K562 (cell line): ENCODE data around the gene PRIM1. TPM values are rescaled to one million over a fixed set of nuclear protein-coding genes. Genes with fewer than 3 reads are reported as not detected.

ENCODE experiments used
- ARID1B ChIP-seq: fragments of 450-650 bp; IDR thresholded peaks from 2 replicates; pipeline ENCODE4 v1.6.1; 2016; ENCODE audit warnings: antibody characterized with exemption, mild to moderate bottlenecking, inconsistent platforms
- ATF3 ChIP-seq, 2 experiments: fragments of 450-650 bp in 1 of 2; sonication (generic) in 1 of 2; formaldehyde crosslinking in 1 of 2; IDR thresholded peaks in 1 of 2; conservative IDR thresholded peaks in 1 of 2; 2 replicates each; pipeline versions ENCODE4 v1.6.1 to v1.8.1; 2016 to 2023; ENCODE audit warnings: mild to moderate bottlenecking in 2 of 2, moderate library complexity in 2 of 2, inconsistent platforms in 1 of 2, missing genetic modification reagents in 1 of 2
- BRD9 ChIP-seq: fragments of 450-650 bp; IDR thresholded peaks from 2 replicates; pipeline ENCODE4 v1.6.1; 2018; ENCODE audit warnings: low read depth; ENCODE audit not compliant: partially characterized antibody
- E2F1 ChIP-seq: sonication (generic); formaldehyde crosslinking; IDR thresholded peaks from 2 replicates; pipeline ENCODE4 v1.8.1; 2023; ENCODE audit warnings: mild to moderate bottlenecking, missing genetic modification reagents, moderate library complexity
- E2F6 ChIP-seq, 2 experiments: IDR thresholded peaks; 2 replicates each; pipeline ENCODE4 v1.6.1; 2011; ENCODE audit warnings: borderline replicate concordance in 1 of 2, control low read depth in 1 of 2, low read depth in 1 of 2, low read length in 1 of 2, mild to moderate bottlenecking in 1 of 2, mixed read lengths in 1 of 2, moderate library complexity in 1 of 2; ENCODE audit not compliant: insufficient read depth in 1 of 2, insufficient read length in 1 of 2, poor library complexity in 1 of 2, severe bottlenecking in 1 of 2; ENCODE audit errors: extremely low read depth in 1 of 2
- FOXJ3 ChIP-seq: sonication (generic); formaldehyde crosslinking; IDR thresholded peaks from 2 replicates; pipeline ENCODE4 v1.4.0; 2020; ENCODE audit warnings: mild to moderate bottlenecking, missing genetic modification reagents
- FOXM1 ChIP-seq, 2 experiments: fragments of 450-650 bp in 1 of 2; sonication (generic) in 1 of 2; formaldehyde crosslinking in 1 of 2; IDR thresholded peaks; 2 replicates each; pipeline versions ENCODE4 v1.6.1 to v1.9.0; 2017 to 2022; ENCODE audit warnings: low read depth in 2 of 2, mild to moderate bottlenecking in 2 of 2, missing genetic modification reagents in 1 of 2, moderate library complexity in 1 of 2
- HMG20B ChIP-seq: fragments of 250-450 bp; sonication (Bioruptor Pico); IDR thresholded peaks from 2 replicates; pipeline ENCODE4 v1.5.0; 2021; ENCODE audit warnings: mild to moderate bottlenecking
- ILK ChIP-seq: fragments of 450-650 bp; IDR thresholded peaks from 2 replicates; pipeline ENCODE4 v1.6.1; 2016; ENCODE audit warnings: missing genetic modification characterization, low read depth, mild to moderate bottlenecking, missing compliant biosample characterization, moderate library complexity, borderline replicate concordance
- KDM1A ChIP-seq, 2 experiments: fragments of 450-650 bp; IDR thresholded peaks; 2 replicates each; pipeline ENCODE4 v1.6.1; 2016; ENCODE audit warnings: mild to moderate bottlenecking in 2 of 2
- MTF1 ChIP-seq: fragments of 250-450 bp; sonication (Bioruptor Pico); IDR thresholded peaks from 2 replicates; pipeline ENCODE4 v1.9.0; 2021; ENCODE audit warnings: moderate library complexity, mild to moderate bottlenecking, inconsistent platforms, borderline replicate concordance
- NCOA1 ChIP-seq: fragments of 450-650 bp; IDR thresholded peaks from 2 replicates; pipeline ENCODE4 v1.6.1; 2016; ENCODE audit warnings: low read depth
- NFE2 ChIP-seq: IDR thresholded peaks from 2 replicates; pipeline ENCODE4 v1.6.1; 2014; ENCODE audit warnings: antibody characterized with exemption, low read depth
- SLC30A9 ChIP-seq: fragments of 250-450 bp; sonication (Bioruptor Pico); IDR thresholded peaks from 2 replicates; pipeline ENCODE4 v1.8.0; 2022; ENCODE audit warnings: mild to moderate bottlenecking, moderate library complexity
- SREBF2 ChIP-seq: sonication (generic); formaldehyde crosslinking; IDR thresholded peaks from 2 replicates; pipeline ENCODE4 v1.4.0; 2020; ENCODE audit warnings: mild to moderate bottlenecking, missing genetic modification reagents
- TBL1XR1 ChIP-seq, 2 experiments: IDR thresholded peaks; 2 replicates each; pipeline ENCODE4 v1.6.1; 2012; ENCODE audit warnings: improper control_type of control experiment in 2 of 2, low read length in 2 of 2, mild to moderate bottlenecking in 1 of 2
- polyA plus RNA-seq, 8 experiments: library from polyadenylated mRNA; depleted of rRNA in 4 of 8; stranded (reverse) in 5 of 8; unstranded in 3 of 8; fragments of >200 nt; fragmentation: Nextera tagmentation in 2 of 8; fragmentation: Illumina TruSeq in 1 of 8; extraction: Ambion mirVana in 2 of 8; extraction: Trizol in 1 of 8; gene quantifications; 2 replicates each; pipeline versions ENCODE4 v1.2.1 to v1.2.3, GENCODE V29; 2011 to 2014; ENCODE audit warnings: inconsistent platforms in 1 of 8, missing spikeins in 1 of 8
- total RNA-seq, 7 experiments: library from RNA; depleted of rRNA in 6 of 7; stranded (reverse); fragments of >200 nt in 6 of 7; fragmentation: Illumina TruSeq in 2 of 7; extraction: Trizol in 2 of 7; gene quantifications; 2 replicates each; pipeline versions ENCODE4 v1.2.1 to v1.2.3, GENCODE V29; 2011 to 2021; ENCODE audit warnings: low replicate concordance in 1 of 7
- TF ChIP-seq, protein P1 (sequence below): fragments of 450-650 bp; IDR thresholded peaks from 2 replicates; pipeline ENCODE4 v1.6.1; 2016
- TF ChIP-seq, protein P2 (sequence below), 2 experiments: fragments of 450-650 bp; IDR thresholded peaks; 2 replicates each; pipeline ENCODE4 v1.6.1; 2018; ENCODE audit warnings: mild to moderate bottlenecking in 2 of 2, low read depth in 1 of 2; ENCODE audit not compliant: partially characterized antibody in 2 of 2

Gene PRIM1
- total and polyA plus RNA-seq, 9 of the 15 experiments (the other 6 are each of a cell fraction or from before 2014, with no cell fraction given) = 67.2 to 179 (median 140) TPM

- no peak for TF ChIP-seq E2F1
- peak; percentile 24; the same call in 1 of the 2 replicates for TF ChIP-seq NFE2
- no peak for TF ChIP-seq KDM1A (IDR thresholded peaks at IDR 0.05)
- TF ChIP-seq, protein P1, sequence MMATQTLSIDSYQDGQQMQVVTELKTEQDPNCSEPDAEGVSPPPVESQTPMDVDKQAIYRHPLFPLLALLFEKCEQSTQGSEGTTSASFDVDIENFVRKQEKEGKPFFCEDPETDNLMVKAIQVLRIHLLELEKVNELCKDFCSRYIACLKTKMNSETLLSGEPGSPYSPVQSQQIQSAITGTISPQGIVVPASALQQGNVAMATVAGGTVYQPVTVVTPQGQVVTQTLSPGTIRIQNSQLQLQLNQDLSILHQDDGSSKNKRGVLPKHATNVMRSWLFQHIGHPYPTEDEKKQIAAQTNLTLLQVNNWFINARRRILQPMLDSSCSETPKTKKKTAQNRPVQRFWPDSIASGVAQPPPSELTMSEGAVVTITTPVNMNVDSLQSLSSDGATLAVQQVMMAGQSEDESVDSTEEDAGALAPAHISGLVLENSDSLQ = peak; percentile 69
- no peak for TF ChIP-seq ILK (tag)
- no peak for TF ChIP-seq FOXM1 (IDR thresholded peaks at IDR 0.05; ENCODE audit: low read depth)
- TF ChIP-seq FOXM1 (CRISPR knock-in tag; IDR thresholded peaks at IDR 0.05; ENCODE audit: low read depth) = no peak
- TF ChIP-seq MTF1 = no peak
- TF ChIP-seq SLC30A9 = no peak
- no peak for TF ChIP-seq NCOA1
- TF ChIP-seq FOXJ3 (CRISPR knock-in tag) = no peak
- no peak for TF ChIP-seq E2F6 (IDR thresholded peaks at IDR 0.05; ENCODE audit: borderline replicate concordance in 1 of 2, extremely low read depth in 1 of 2, insufficient read depth in 1 of 2, insufficient read length in 1 of 2, low read depth in 1 of 2, low read length in 1 of 2, poor library complexity in 1 of 2, severe bottlenecking in 1 of 2)
- peak; percentile 18; the same call in 1 of the 2 replicates for TF ChIP-seq ARID1B
- TF ChIP-seq, protein P2, sequence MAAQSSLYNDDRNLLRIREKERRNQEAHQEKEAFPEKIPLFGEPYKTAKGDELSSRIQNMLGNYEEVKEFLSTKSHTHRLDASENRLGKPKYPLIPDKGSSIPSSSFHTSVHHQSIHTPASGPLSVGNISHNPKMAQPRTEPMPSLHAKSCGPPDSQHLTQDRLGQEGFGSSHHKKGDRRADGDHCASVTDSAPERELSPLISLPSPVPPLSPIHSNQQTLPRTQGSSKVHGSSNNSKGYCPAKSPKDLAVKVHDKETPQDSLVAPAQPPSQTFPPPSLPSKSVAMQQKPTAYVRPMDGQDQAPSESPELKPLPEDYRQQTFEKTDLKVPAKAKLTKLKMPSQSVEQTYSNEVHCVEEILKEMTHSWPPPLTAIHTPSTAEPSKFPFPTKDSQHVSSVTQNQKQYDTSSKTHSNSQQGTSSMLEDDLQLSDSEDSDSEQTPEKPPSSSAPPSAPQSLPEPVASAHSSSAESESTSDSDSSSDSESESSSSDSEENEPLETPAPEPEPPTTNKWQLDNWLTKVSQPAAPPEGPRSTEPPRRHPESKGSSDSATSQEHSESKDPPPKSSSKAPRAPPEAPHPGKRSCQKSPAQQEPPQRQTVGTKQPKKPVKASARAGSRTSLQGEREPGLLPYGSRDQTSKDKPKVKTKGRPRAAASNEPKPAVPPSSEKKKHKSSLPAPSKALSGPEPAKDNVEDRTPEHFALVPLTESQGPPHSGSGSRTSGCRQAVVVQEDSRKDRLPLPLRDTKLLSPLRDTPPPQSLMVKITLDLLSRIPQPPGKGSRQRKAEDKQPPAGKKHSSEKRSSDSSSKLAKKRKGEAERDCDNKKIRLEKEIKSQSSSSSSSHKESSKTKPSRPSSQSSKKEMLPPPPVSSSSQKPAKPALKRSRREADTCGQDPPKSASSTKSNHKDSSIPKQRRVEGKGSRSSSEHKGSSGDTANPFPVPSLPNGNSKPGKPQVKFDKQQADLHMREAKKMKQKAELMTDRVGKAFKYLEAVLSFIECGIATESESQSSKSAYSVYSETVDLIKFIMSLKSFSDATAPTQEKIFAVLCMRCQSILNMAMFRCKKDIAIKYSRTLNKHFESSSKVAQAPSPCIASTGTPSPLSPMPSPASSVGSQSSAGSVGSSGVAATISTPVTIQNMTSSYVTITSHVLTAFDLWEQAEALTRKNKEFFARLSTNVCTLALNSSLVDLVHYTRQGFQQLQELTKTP (IDR thresholded peaks at IDR 0.05; ENCODE audit: low read depth in 1 of 2, partially characterized antibody in 2 of 2) = no peak
- TF ChIP-seq HMG20B (CRISPR knock-in tag) = no peak
- no peak for TF ChIP-seq TBL1XR1 (IDR thresholded peaks at IDR 0.05; ENCODE audit: low read length in 2 of 2)
- no peak for TF ChIP-seq SREBF2 (CRISPR knock-in tag)
- no peak for TF ChIP-seq ATF3 (IDR thresholded peaks at IDR 0.05)
- TF ChIP-seq ATF3 (CRISPR knock-in tag; conservative IDR thresholded peaks at IDR 0.05) = no peak
- TF ChIP-seq BRD9 = no peak
Observed at GRCh38 chr12:56785141-56785865, 33.2 kb upstream of the PRIM1 start (continued).
